NCI-H69 (cell line): ENCODE data around the gene CCDC92.

Experiments used
- DNase-seq: peaks from one replicate; lab custom pipeline; 2025; lab: John Stamatoyannopoulos, UW

The CCDC92 gene

GRCh38 chr12:123889848-123890535, 82.6 kb downstream of the CCDC92 start:
- DNase-seq, result no peak

- DNase-seq, result no peak
Observed at GRCh38 chr12:123888989-123889388, 83.6 kb downstream of the CCDC92 start.

GRCh38 chr12:123886931-123887582, 85.6 kb downstream of the CCDC92 start:
- DNase-seq, result peak; percentile 72

GRCh38 chr12:123886258-123886657, 86.4 kb downstream of the CCDC92 start:
- DNase-seq, result peak; percentile 32
